GM12892 (cell line): ENCODE data around the gene GPD1.

Source experiments
- POLR2A ChIP-seq: IDR thresholded peaks from 2 replicates; pipeline ENCODE4 v1.6.1; 2011; ENCODE audit warnings: low read depth, low read length, control low read depth
- TAF1 ChIP-seq: IDR thresholded peaks from 2 replicates; pipeline ENCODE4 v1.6.1; 2011; ENCODE audit warnings: low read depth, mild to moderate bottlenecking, control low read depth, low read length, borderline replicate concordance

DNA sequence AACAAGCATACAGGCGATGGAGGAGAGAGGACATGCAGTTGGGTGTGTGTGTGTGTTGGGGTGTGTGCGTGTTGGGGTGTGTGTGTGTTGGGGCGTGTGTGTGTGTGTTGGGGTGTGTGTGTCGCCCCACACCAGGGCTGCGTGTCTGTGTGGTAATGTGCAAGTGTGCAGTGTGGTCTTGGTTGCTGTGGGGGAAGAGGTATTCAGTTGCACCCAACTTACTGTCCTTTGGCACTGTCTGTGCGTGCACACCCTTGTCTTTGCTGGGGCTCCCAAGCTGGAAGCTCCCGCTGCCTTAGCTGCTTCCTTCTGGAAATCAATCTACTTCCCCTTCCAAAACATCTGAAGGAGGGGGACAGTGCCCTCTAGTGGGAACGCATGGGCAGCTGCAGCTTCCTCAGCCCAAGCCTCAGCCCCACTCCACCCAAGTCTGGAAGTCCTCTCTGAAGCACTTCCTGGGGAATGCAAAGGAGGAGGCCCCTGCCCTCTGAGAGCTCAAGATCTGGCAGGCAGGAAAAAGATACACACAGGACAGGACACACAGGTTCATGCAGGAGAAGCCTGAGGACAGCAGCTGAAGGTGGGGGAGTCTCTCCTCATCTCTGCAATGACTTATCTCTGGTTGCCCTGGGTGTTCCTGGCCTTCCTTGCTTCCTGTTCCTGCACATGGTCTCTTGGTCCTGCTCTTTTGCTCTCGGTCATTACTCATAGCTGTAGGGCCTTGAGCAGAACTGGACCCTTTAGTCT, 33.3 kb upstream of the GPD1 start:
- no peak for TF ChIP-seq POLR2A
- no peak for TF ChIP-seq TAF1
